Retinal pigment epithelial cell (primary cell): Measurements from ENCODE around the gene ADGRG1.
"Not testable (repeated sequence)": the region's sequence is repeated elsewhere in the genome, so short reads cannot be mapped to it uniquely, and the experiment has no call there.

Experiments used
- DNase-seq: peaks from one replicate; pipeline ENCODE4 v3.0.0-alpha.2; 2010; ENCODE audit warnings: low read depth
- H3K4me3 ChIP-seq: 2 replicates; pipeline ENCODE4 v1.5.1; 2011; ENCODE audit warnings: mild to moderate bottlenecking, low read length, control low read depth, moderate library complexity
- TF ChIP-seq, protein P1 (sequence below): conservative IDR thresholded peaks from 2 replicates; pipeline ENCODE4 v1.5.1; 2011; ENCODE audit warnings: low read depth, low read length, control low read depth, inconsistent platforms

Gene ADGRG1

DNA sequence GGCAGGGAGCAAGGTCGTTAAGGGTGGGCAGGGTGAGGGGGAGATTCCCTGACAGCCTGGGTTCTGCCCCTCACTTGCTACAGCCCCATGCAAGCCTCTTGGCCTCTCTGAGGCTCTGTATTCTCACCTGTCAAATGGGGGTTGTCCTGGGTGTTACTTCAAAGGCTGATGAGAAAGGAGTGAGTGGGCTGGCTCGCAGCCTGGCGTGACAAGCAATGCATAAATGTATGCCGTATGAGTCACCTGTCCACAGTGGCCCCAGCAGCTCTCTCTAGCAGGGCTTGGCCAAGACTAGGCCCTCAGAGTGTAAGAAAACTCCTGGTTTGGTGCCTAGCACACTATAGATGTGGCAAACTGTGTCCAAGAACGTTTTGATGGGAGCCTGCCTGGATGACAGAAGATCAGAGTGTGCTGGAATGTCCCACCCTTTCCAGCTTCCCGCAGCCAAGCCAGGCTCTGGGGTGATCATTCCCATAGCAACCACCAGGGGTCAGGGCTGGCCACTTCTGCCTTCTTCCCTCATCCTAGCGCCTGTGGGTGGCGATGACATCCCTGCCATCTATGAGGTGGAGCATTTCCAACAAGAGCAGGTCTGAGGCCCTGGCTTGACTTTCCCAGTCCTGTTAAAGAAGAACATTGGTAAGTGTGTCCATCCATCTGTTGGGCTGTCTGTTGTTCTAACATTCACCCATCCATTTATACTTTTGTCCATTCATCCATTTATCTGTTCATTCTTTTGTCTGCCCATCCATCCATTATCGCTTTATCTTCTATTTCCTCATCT is 37.2 kb upstream of the ADGRG1 start:
- H3K4me3 ChIP-seq, result no peak overlapping the region
- no peak for DNase-seq
- TF ChIP-seq, protein P1, sequence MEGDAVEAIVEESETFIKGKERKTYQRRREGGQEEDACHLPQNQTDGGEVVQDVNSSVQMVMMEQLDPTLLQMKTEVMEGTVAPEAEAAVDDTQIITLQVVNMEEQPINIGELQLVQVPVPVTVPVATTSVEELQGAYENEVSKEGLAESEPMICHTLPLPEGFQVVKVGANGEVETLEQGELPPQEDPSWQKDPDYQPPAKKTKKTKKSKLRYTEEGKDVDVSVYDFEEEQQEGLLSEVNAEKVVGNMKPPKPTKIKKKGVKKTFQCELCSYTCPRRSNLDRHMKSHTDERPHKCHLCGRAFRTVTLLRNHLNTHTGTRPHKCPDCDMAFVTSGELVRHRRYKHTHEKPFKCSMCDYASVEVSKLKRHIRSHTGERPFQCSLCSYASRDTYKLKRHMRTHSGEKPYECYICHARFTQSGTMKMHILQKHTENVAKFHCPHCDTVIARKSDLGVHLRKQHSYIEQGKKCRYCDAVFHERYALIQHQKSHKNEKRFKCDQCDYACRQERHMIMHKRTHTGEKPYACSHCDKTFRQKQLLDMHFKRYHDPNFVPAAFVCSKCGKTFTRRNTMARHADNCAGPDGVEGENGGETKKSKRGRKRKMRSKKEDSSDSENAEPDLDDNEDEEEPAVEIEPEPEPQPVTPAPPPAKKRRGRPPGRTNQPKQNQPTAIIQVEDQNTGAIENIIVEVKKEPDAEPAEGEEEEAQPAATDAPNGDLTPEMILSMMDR, result peak; percentile 97

DNA sequence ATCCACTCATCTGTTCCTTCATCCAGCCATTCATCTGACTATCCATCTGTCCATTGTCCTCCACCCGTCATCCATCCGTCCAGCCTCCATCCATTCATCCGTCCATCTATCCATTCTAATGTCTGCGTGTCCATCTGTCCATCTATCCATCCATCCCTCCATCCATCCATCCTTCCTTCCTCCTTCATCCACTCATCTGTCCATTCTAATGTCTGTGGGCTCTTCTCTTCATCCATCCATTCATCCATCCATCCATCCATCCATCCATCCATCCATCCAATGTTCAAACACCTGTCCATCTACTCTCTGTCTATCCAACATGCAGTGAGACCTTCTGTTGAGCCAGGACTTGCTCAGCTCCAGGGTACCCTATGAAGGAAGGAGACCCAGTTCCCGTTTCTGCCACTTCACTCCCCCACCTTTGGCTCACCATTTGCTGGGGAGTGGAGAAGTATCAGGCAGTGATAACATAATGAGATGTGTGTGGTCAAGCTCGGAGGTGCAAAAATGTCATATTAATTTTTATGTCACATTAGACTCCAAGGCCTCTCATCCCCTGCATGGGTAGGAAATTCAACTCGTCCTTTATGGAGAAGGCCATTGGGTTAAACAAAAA is 36.5 kb upstream of the ADGRG1 start:
- no peak overlapping the region for H3K4me3 ChIP-seq
- TF ChIP-seq, protein P1, result no peak
- DNase-seq, result no peak

DNA sequence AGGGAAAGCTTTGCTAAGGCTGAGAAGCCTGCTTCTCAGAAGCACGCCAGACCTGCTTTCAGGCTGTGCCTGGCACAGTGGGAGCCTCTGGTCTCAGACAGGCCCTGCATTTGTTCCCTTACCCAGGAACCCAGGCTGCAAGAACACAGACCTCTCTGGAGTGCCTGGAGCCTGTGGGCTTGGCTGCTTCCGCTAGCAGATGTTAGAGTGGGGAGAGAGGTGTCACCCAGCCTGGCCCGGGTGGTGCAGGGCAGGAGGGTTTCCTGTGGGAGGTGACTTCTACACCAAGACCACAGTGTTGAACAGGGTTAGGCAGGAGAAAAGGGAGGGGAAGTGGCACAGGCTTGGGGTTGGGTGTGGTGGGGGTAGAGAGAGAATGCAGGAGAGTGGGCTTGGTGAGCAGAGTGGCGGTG is 35.8 kb upstream of the ADGRG1 start:
- no peak overlapping the region for H3K4me3 ChIP-seq
- DNase-seq, result no peak
- TF ChIP-seq, protein P1, result no peak

DNA sequence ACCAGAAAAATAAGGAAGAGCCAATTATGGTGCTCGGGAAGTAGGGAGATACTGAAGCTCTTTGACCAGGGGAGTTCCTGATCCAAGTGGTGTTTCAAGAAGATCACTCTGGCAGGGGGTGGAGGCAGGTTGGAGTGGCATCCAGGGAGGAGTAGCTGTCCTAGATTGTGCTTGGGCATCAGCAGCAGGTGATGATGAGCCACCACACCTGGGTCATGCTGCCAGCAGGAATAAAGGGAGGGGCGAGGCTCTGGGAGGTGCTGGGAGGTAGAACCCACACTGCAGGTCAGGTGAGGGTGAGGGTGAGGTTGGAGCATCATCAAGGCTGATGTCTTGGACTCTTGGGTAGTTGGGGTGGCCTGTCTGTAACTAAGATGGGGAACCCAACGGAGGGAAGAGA is 35.4 kb upstream of the ADGRG1 start:
- H3K4me3 ChIP-seq, result no peak overlapping the region
- TF ChIP-seq, protein P1, result no peak
- DNase-seq, result no peak

DNA sequence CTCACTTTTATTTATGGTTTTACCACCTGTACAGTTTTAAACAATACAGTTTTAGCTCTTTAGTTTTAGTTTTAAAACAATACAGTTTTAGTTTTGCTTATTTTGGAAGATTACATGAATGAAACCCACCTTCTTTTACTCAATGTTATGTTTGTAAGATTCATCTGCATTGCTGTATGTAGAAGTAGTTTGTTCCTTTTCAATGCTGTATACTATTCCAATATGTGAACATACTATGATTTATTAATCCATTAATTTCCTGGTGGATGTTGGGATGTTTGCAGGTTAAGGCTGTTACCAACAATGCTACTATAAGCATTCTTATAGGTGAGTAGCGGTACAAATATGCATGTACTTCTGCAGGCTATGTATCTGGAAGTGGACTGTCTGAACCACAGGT is 34.4 kb upstream of the ADGRG1 start:
- TF ChIP-seq, protein P1, result no peak
- no peak for DNase-seq
- H3K4me3 ChIP-seq, result no peak overlapping the region

DNA sequence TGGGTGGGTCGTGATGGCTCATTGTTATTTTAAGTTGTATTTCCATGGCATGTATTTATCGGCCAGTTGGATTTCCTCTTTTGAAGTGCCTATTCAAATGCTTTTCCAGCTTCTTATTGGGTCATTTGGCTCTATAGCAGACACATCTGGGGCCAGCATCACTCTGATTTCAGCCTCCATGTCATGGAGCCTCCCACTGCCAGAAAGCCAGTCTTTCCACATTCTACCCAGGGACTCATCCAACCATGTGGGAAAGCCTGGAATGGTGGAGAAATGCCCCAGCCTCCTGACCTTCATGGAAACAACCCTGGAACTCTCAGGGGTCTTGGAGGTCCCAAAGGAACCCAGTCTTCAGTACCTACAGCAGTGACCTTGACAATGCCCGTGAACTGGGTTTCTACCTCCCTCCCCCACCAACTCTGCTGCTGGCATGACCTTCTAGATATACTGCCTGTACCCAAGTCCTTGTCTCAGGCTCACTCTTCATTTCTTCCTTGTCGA is 33.8 kb upstream of the ADGRG1 start:
- DNase-seq, result no peak
- TF ChIP-seq, protein P1, result no peak
- no peak overlapping the region for H3K4me3 ChIP-seq

DNA sequence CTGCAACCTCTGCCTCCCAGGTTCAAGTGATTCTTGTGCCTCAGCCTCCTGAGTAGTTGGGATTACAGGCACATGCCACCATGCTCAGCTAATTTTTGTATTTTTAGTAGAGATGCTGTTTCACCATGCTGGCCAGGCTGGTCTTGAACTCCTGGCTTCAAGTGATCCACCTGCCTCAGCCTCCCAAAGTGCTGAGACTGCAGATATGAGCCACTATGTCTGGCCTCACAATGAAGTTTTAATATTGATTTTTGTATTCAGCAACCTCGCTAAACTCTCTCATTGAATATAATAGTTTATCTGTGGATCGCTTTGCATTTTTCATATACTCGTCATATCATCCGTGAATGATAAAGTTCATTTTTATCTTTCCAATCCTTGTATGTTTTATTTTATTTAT is 32.2 kb upstream of the ADGRG1 start:
- not testable (repeated sequence) for DNase-seq, H3K4me3 ChIP-seq
